Cardiac muscle cell (in vitro differentiated cells and primary cell): ENCODE results near the gene TP63. TPM values are rescaled to one million over a fixed set of nuclear protein-coding genes. Genes with fewer than 3 reads are reported as not detected.

Experiments
- DNase-seq, 2 donors: peaks; one replicate each; pipeline versions ENCODE4 v3.0.0 to v3.0.0-alpha.2; 2010 to 2017; ENCODE audit warnings: low read depth in 1 of 2, low spot score in 1 of 2
- H3K27ac ChIP-seq: fragments of 200-600 bp; sonication (generic); 2 replicates; pipeline ENCODE4 v1.5.1; 2016
- H3K27me3 ChIP-seq: fragments of 200-600 bp; sonication (generic); 2 replicates; pipeline ENCODE4 v1.6.0; 2016; ENCODE audit warnings: control low read depth
- H3K36me3 ChIP-seq: fragments of 200-600 bp; sonication (generic); 2 replicates; pipeline ENCODE4 v1.5.1; 2016; ENCODE audit warnings: control low read depth
- H3K4me1 ChIP-seq: fragments of 200-600 bp; sonication (generic); 2 replicates; pipeline ENCODE4 v1.8.1; 2017; ENCODE audit warnings: low read depth, mild to moderate bottlenecking, mixed run types
- H3K4me3 ChIP-seq: fragments of 200-600 bp; sonication (generic); 2 replicates; pipeline ENCODE4 v1.5.1; 2016; ENCODE audit warnings: mild to moderate bottlenecking
- H3K9me3 ChIP-seq: fragments of 200-600 bp; sonication (generic); 2 replicates; pipeline ENCODE4 v1.5.1; 2017; ENCODE audit warnings: low read depth, mild to moderate bottlenecking, control low read depth
- polyA plus RNA-seq: library from polyadenylated mRNA; unstranded; fragments of >200 nt; fragmentation: Nextera tagmentation; extraction: Ambion mirVana; gene quantifications from 2 replicates; pipeline ENCODE4 v1.2.1, GENCODE V29; 2016
- total RNA-seq: library from RNA; depleted of rRNA; stranded (reverse); fragments of >200 nt; gene quantifications from 2 replicates; pipeline ENCODE4 v1.2.3, GENCODE V29; 2016
- TF ChIP-seq, protein P1 (sequence below): IDR thresholded peaks from 2 replicates; pipeline ENCODE4 v1.5.1; 2012; ENCODE audit warnings: low read depth, mild to moderate bottlenecking, low read length

The TP63 gene
- total and polyA plus RNA-seq, 2 experiments from 2014 or later: not detected

DNA sequence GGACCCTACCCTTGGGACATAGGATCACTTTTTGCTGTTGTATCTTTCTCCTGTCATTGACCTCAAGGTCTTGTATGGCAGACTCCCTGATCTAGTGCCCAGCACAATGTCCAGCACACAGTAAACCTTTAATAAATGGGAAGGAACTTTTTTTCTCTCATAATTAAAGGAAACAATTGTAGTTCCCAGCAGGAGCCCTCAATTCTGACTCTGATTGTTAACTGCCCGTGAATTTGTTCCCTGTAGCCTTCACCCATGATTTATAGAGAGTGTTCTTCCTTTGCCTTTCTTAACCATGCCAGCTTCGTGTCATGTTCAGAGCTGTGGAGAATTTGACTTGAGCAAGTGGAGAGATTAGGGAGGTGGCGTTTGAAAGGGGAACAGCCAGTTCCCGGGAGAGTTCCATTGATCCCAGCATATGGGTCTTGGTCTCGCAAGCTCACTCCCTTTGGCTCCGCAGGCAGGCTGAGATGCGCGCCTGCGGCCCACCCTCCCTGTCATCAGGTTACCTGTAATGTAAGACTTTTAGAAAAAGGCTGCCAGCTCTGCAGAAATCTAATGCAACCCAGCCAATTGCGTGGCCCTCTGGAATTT lies 182.6 kb downstream of the TP63 start:
- no peak overlapping the region for H3K4me3 ChIP-seq
- peaks cover 2% of the 10 kb centered on the region for H3K27me3 ChIP-seq
- no peaks in the 10 kb centered on the region for H3K36me3 ChIP-seq
- no peak for DNase-seq
- H3K9me3 ChIP-seq: no peaks in the 10 kb centered on the region
- no peak overlapping the region for H3K27ac ChIP-seq
- TF ChIP-seq, protein P1, sequence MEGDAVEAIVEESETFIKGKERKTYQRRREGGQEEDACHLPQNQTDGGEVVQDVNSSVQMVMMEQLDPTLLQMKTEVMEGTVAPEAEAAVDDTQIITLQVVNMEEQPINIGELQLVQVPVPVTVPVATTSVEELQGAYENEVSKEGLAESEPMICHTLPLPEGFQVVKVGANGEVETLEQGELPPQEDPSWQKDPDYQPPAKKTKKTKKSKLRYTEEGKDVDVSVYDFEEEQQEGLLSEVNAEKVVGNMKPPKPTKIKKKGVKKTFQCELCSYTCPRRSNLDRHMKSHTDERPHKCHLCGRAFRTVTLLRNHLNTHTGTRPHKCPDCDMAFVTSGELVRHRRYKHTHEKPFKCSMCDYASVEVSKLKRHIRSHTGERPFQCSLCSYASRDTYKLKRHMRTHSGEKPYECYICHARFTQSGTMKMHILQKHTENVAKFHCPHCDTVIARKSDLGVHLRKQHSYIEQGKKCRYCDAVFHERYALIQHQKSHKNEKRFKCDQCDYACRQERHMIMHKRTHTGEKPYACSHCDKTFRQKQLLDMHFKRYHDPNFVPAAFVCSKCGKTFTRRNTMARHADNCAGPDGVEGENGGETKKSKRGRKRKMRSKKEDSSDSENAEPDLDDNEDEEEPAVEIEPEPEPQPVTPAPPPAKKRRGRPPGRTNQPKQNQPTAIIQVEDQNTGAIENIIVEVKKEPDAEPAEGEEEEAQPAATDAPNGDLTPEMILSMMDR: no peak
- no peaks in the 10 kb centered on the region for H3K4me1 ChIP-seq

DNA sequence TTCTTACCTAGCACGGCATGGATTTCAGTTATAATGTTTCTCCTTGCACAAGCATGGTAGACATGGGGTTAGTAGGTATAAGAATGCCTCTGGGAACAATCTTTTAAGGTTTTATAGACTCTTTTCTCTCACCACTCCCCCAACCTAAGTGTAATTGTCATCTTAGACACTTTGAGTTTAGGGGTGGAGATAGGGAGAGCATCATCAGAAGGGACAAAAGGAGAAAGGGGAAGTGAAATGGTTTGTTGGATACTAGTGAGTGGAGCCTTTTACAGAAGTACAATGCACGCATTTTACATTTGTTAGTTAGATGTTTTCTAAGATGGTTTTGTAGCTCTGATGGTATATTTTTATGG lies 189.2 kb downstream of the TP63 start:
- H3K9me3 ChIP-seq: no peaks in the 10 kb centered on the region
- no peaks in the 10 kb centered on the region for H3K36me3 ChIP-seq
- no peak for DNase-seq
- peaks cover 2% of the 10 kb centered on the region for H3K27me3 ChIP-seq
- H3K4me3 ChIP-seq: no peak overlapping the region
- no peak overlapping the region for H3K27ac ChIP-seq
- no peaks in the 10 kb centered on the region for H3K4me1 ChIP-seq
- TF ChIP-seq, protein P1: no peak

- DNase-seq: no peak
- H3K27ac ChIP-seq: no peak overlapping the region
These were observed 190.1 kb downstream of the TP63 start for GRCh38 chr3:189821262-189821661.

DNA sequence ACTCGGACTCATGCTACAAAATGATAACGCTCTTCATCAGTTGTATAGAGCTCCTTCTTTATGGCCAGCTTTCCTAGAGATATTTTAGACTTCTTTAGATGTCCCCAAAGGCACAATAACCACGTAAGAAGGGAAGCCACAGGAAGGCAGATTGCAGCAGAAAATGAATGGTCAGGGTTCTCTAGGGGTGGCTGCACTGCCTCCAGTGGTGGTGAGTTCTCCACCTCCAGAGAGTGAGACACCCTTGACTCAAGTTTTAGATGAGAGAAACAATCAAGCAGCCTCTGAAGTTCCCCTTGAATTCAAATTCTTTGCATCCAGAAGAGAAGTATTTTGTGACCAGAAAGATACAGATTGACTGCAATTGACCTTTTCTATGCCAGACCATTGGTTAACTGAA lies 191.5 kb downstream of the TP63 start:
- no peaks in the 10 kb centered on the region for H3K36me3 ChIP-seq
- H3K27ac ChIP-seq: no peak overlapping the region
- TF ChIP-seq, protein P1: no peak

More at GRCh38 chr3:189821262-189821661, 190.1 kb downstream of the TP63 start:
- Histone ChIP-seq H3K9me3 (no peaks in the 10 kb centered on the region), H3K4me1 (no peaks in the 10 kb centered on the region), H3K4me3 (no peak overlapping the region), H3K36me3 (no peaks in the 10 kb centered on the region), H3K27me3 (no peaks in the 10 kb centered on the region)
- TF ChIP-seq, protein P1: no peak

DNA sequence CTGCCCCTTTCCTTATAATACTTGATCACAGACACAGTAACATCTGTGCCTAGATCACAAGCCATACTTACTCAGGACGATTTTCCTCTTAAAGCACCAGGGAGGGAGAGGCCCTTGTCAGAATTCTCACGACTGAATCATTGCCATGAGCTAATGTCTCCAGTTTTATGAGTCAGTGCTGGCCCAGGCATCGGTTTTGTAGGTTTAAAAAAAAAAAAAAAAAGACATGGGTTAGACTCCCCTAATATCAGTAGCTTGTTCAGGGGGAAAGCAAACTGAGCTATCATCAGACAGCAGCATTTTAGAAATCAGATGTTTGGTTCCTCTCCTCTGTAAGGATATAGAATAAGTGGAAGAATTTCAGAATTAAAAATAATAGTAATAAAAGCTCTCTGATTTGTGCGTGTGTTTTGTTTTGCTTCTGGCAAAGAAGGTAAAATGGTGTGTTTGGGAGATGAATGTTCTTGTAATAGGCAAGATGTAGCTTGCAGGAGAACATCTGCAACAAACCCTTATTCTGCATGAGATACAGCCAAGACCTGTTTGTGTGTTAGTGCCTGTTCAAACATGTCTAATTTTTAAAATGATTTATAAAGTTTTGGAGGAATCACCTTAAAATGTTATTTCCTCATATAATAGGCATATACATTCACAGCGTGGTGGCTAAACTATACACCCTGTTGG lies 193.6 kb downstream of the TP63 start:
- H3K27ac ChIP-seq: no peak overlapping the region

More for the DNA sequence above, 191.5 kb downstream of the TP63 start:
- Histone ChIP-seq H3K27me3 (no peaks in the 10 kb centered on the region), H3K4me1 (no peaks in the 10 kb centered on the region), H3K9me3 (no peaks in the 10 kb centered on the region), H3K4me3 (no peak overlapping the region)
- no peak for DNase-seq

More for the DNA sequence above, 193.6 kb downstream of the TP63 start:
- H3K36me3 ChIP-seq: no peaks in the 10 kb centered on the region
- H3K27me3 ChIP-seq: no peaks in the 10 kb centered on the region
- no peak overlapping the region for H3K4me3 ChIP-seq
- peak in 1 of 2 donors; percentile 73 for DNase-seq
- H3K9me3 ChIP-seq: no peaks in the 10 kb centered on the region
- H3K4me1 ChIP-seq: no peaks in the 10 kb centered on the region
- TF ChIP-seq, protein P1: no peak
